Measurements from ENCODE around the gene MRTFA. TPM values are rescaled to one million over a fixed set of nuclear protein-coding genes. Genes with fewer than 3 reads are reported as not detected.

MRTFA gene
- total and polyA plus RNA-seq, 12 donors, result 12.3 to 141 (median 41.6) TPM

GRCh38 chr22:40487663-40488249, 148.8 kb downstream of the MRTFA start:
- 43 to 46% (median 46%) methylated on average over 3 of the region's 3 CpGs for WGBS, 4 donors
- no peak overlapping the region for H3K27ac ChIP-seq
- peaks cover 16 to 52% of the 10 kb centered on the region in 2 donors for H3K4me1 ChIP-seq (replicated peaks in 1 of 2)

GRCh38 chr22:40486962-40487602, 149.4 kb downstream of the MRTFA start:
- WGBS, 4 donors, result 77 to 93% (median 88%) methylated on average over 2 of the region's 2 CpGs
- H3K27me3 ChIP-seq, result no peaks in the 10 kb centered on the region
- no peaks in the 10 kb centered on the region for H3K36me3 ChIP-seq (replicated peaks in 1 of 2)
- TF ChIP-seq POLR2A (IDR thresholded peaks at IDR 0.05) (no peak), CTCF (IDR thresholded peaks at IDR 0.05) (no peak)
- DNase-seq, result no peak
- H3K4me3 ChIP-seq, result no peak overlapping the region
- intact Hi-C loops (cut with DNase I), result loop anchor here in 1 of 2 donors (10.0 kb wide), 1 partner anchor 52 kb away; no protein-coding TSS in a partner anchor
- H3K4me1 ChIP-seq (replicated peaks in 1 of 2), result peaks cover 10 to 46% of the 10 kb centered on the region in 2 donors
- no peaks in the 10 kb centered on the region for H3K9me3 ChIP-seq (replicated peaks in 1 of 3)
- H3K27ac ChIP-seq, result no peak overlapping the region

More at GRCh38 chr22:40487663-40488249, 148.8 kb downstream of the MRTFA start:
- no peak for DNase-seq
- intact Hi-C loops (cut with DNase I), result loop anchor here in 1 of 2 donors (10.0 kb wide), 1 partner anchor 53 kb away; no protein-coding TSS in a partner anchor
- no peaks in the 10 kb centered on the region for H3K27me3 ChIP-seq
- no peaks in the 10 kb centered on the region for H3K36me3 ChIP-seq (replicated peaks in 1 of 2)
- no peak for TF ChIP-seq POLR2A (IDR thresholded peaks at IDR 0.05)
- peak; percentile 45 to 75 (median 62) for TF ChIP-seq CTCF (IDR thresholded peaks at IDR 0.05)
- H3K9me3 ChIP-seq (replicated peaks in 1 of 3), result no peaks in the 10 kb centered on the region
- H3K4me3 ChIP-seq, result no peak overlapping the region

- H3K4me1 ChIP-seq (replicated peaks in 1 of 2), result peaks cover 0 to 35% of the 10 kb centered on the region in 2 donors
- no peaks in the 10 kb centered on the region for H3K9me3 ChIP-seq (replicated peaks in 1 of 3)
- intact Hi-C loops (cut with DNase I), result loop anchor here in 1 of 2 donors (10.0 kb wide), 1 partner anchor 51 kb away; no protein-coding TSS in a partner anchor
- TF ChIP-seq POLR2A (IDR thresholded peaks at IDR 0.05) (no peak), CTCF (IDR thresholded peaks at IDR 0.05) (no peak)
- no peaks in the 10 kb centered on the region for H3K27me3 ChIP-seq
- H3K4me3 ChIP-seq, result no peak overlapping the region
- no peaks in the 10 kb centered on the region for H3K36me3 ChIP-seq (replicated peaks in 1 of 2)
- WGBS, 4 donors, result 68 to 71% (median 70%) methylated on average over 12 of the region's 12 CpGs
- peak; percentile 56 to 75 (median 70) for DNase-seq
- H3K27ac ChIP-seq, result no peak overlapping the region
Measured at GRCh38 chr22:40485813-40486667, 150.5 kb downstream of the MRTFA start.

Data from adrenal gland (tissue), 12 donors.